C4-2B (cell line): ENCODE results near the gene FXYD1.
"Not testable (repeated sequence)": the region's sequence is repeated elsewhere in the genome, so short reads cannot be mapped to it uniquely, and the experiment has no call there.

ENCODE experiments used
- H3K27ac ChIP-seq: fragments of 450-650 bp; 2 replicates; pipeline ENCODE4 v1.5.1; 2017
- CTCF ChIP-seq: fragments of 450-650 bp; conservative IDR thresholded peaks from 2 replicates; pipeline ENCODE4 v1.5.1; 2017; ENCODE audit warnings: mild to moderate bottlenecking
- ZFX ChIP-seq: fragments of 450-650 bp; IDR thresholded peaks from 2 replicates; pipeline ENCODE4 v1.6.1; 2017

The FXYD1 gene

DNA sequence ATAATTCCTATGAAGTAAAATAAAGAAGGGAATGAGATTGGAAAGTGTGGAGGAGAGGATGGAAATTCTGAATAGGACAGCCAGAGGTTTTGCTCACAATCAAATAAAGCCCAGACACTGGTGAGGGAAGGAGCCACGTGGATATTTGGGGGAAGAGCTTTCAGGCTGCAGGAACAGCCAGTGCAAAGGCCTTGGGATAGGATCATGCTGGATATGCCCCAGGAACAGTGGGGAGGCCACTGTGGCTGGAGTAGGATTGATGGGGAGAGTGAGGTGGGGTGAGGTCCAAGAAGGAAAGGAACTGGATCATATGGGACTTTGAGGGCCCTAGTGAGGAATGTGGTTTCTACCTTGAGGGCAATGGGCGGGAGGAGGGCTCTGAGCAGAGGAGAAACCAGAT is 11.8 kb downstream of the FXYD1 start:
- TF ChIP-seq ZFX = no peak
- no peak for TF ChIP-seq CTCF
- no peak overlapping the region for H3K27ac ChIP-seq

DNA sequence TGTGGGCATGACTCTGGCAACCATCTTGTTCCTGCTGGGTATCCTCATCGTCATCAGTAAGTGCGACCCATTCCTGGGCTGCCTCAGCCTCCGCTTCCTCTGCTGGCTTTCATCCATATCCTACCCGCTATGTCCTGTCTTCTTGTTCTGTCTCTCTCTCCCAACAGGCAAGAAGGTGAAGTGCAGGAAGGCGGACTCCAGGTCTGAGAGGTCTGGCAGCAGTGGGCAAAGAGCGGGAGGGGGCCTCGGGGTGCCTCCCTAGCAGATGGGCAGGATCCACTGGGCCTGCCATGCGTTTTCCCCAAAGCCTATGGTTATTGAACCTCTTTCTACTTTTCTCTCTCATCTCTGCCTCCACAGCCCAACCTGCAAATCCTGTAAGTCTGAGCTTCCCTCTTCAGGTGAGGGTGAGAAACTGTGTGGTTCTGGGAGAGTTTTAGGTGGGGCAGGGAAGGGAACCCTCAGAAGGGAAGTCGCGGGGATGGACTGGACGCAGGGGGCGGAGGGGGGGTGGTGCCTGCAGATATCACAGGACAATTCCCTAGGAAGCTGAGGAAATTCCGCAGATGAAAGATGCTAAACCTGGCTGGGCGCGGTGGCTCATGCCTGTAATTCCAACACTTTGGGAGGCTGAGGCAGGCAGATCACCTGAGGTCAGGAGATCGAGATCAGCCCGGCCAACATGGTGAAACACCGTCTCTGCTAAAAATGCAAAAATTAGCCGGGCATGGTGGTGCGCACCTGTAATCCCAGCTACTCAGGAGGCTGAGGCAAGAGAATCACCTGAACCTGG is 12.8 kb downstream of the FXYD1 start:
- TF ChIP-seq CTCF = no peak
- TF ChIP-seq ZFX = no peak
- H3K27ac ChIP-seq = no peak overlapping the region

- H3K27ac ChIP-seq = not testable (repeated sequence)
Observed at GRCh38 chr19:35153129-35153522, 14.5 kb downstream of the FXYD1 start.

GRCh38 chr19:35153701-35154524 is 15.3 kb downstream of the FXYD1 start:
- no peak overlapping the region for H3K27ac ChIP-seq
- TF ChIP-seq ZFX (no peak), CTCF (no peak; the same call in 1 of the 2 replicates)

- TF ChIP-seq ZFX (no peak), CTCF (no peak)
- H3K27ac ChIP-seq = no peak within 1 kb of the TSS
Observed at GRCh38 chr19:35154525-35155406, 16.1 kb downstream of the FXYD1 start, which contains the start of gene FXYD5. Gene FXYD5, plus strand, starts transcription at chr19:35154735. Its CDS starts 816 bp downstream, at chr19:35155551.

GRCh38 chr19:35155441-35155840 is 16.8 kb downstream of the FXYD1 start:
- no peak overlapping the region for H3K27ac ChIP-seq
- no peak for TF ChIP-seq ZFX

GRCh38 chr19:35155981-35156672 is 17.5 kb downstream of the FXYD1 start:
- H3K27ac ChIP-seq = no peak overlapping the region

More at GRCh38 chr19:35155981-35156672, 17.5 kb downstream of the FXYD1 start:
- TF ChIP-seq CTCF (no peak), ZFX (no peak)
